Fibroblast of gingiva (primary cell): Measurements from ENCODE around the gene LYPD8.

Source experiments
- DNase-seq: peaks from one replicate; pipeline ENCODE4 v3.0.0-alpha.2; 2011; ENCODE audit warnings: low read depth

LYPD8 gene

DNA sequence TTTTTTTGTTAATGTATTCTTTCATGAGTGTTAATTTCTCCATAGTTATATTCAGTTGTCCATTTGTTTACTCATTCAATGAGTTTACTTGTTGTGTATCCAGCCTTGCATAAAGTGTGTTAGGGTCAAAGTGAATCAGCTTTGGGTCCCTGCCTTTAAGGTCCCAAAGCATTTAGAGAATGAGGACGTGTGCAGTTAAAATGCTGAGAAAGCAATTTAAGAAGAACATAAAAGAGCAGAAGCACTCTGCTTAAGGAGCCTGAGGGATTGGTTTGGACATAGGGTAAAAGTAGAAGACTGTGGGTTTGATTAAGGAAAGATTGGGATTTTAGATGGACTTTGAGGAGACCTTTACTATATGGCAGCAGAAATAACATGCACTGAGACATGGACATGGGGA lies 56.5 kb downstream of the LYPD8 start:
- DNase-seq = no peak

- no peak for DNase-seq
These were observed 57.7 kb downstream of the LYPD8 start for GRCh38 chr1:248697907-248698306.

DNA sequence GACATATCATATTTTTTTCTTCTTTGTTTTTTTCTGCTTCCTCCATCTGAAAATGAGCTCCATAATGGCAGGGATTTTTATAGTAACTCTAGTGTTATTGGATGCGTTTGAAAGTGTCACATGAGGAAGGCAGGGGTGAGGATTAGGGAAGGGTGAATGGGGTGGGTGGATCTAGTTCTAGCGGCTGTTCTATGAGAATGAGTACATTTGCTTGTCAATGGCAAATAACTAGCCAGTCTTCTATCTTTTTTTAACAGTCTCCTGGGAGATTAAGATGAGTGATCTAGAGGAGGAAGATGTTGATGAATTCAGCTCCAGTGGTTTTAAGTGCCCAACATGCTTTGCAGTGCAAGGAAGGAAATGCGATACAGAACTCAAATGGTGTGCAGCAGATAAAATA lies 58.8 kb downstream of the LYPD8 start:
- no peak for DNase-seq

DNA sequence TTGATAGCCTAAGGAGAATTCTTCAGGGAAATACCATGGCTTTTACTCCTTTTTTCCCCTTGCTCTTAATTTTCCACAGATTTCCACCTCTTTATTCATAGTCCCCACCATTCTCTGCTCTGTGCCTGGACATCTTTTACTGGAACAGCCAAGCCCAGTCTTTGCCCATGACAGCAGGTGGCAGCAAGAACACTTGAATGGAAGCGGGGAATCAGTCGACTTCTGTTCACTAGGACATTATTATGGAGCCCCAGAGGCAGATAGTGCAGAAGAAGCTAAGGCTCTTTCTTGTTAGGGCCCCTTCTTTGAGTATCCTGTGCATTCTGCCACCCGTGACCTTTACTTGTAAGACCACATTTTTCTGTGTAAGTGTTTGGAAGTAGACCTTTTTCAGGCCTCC lies 59.3 kb downstream of the LYPD8 start:
- no peak for DNase-seq

DNA sequence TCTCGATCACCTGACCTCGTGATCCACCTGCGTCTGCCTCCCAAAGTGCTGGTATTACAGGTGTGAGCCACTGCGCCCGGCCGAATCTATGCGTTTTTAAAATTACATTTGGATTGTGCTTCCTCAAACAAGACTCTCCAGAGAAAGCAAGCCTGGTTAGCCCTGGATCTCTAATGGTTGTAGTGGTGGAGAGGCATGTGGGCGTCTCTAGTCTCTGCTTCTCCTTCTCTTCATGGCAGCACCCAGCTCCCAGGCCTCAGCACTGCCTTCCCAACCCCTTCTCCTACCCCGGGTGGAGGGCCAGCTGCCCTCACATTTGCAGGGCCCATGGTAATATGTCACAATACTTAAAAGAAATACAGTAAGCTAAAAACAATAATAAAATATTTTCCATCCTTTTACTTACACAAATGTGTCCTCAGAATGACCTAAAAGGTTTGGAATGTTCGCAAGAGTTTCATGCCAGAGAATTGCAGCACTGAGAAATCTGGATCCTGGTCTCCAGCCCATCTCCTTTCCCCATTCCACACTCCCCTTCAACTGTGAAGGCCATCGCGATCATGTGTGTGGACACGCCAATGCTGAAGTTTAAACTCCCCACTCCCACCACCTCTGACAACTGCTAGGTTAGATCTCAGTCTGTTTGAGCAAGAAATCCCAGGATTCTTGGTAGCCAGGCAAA lies 60.0 kb downstream of the LYPD8 start:
- no peak for DNase-seq

DNA sequence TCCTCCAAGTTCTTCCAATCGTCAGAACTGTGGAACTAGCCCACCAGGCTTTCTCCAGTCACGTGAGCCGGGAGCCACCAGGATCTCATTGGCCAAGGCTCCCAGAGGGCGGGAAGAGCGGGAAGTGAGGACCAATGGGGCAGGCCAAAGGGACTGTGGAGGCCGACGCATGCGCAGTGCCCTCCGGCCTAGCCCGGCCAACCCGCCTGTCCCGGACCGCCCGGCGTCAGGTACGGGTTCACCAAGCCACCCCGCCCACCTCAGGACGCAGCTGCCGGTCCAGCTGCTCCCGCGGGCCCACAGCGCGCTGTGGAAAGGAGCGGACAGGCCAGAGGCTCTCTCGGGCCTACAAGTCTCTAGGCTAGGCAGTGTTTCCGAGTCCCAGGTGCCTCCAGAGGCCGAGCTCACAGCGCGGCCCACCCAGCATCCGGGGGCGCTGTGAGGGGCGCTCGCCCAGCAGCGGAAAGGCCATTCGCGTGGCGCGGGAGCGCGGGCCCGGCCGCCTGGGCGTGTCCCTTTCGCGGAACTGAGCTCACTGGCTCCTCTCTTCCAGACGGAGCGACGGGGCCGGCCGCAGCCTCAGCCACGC lies 63.9 kb downstream of the LYPD8 start:
- no peak for DNase-seq
